Measurements from ENCODE around the gene MTA1. TPM values are rescaled to one million over a fixed set of nuclear protein-coding genes. Genes with fewer than 3 reads are reported as not detected.

MTA1 gene
- total RNA-seq, 3 donors from 2014 or later (not counting 1 experiment from before 2014, with no cell fraction given), result 104 to 125 (median 112) TPM

GRCh38 chr14:105482486-105483110 lies 63.0 kb downstream of the MTA1 start:
- Mint-ChIP-seq H3K27ac (peak overlapping the region; percentile 95 to 100), H3K4me1 (peaks cover 13 to 69% of the 10 kb centered on the region in 2 donors), H3K36me3 (no peaks in the 10 kb centered on the region), H3K27me3 (ENCODE audit: low read depth in 2 of 2) (peaks cover 0 to 3% of the 10 kb centered on the region in 2 donors), H3K9me3 (no peaks in the 10 kb centered on the region), H3K4me3 (peak overlapping the region; percentile 67)
- WGBS (ENCODE audit: insufficient coverage), result 91% methylated on average over 18 of the region's 18 CpGs
- Histone ChIP-seq H3K4me1 (ENCODE audit: control insufficient read depth, insufficient read depth, low read length) (peaks cover 83% of the 10 kb centered on the region), H3K4me3 (ENCODE audit: low read length) (no peak overlapping the region), H3K27ac (ENCODE audit: low read length) (peak overlapping the region; percentile 98), H3K27me3 (ENCODE audit: control insufficient read depth, insufficient read depth, low read length) (peaks cover 2% of the 10 kb centered on the region), H3K9me3 (ENCODE audit: control insufficient read depth, insufficient read depth, low read length) (no peaks in the 10 kb centered on the region), H3K36me3 (ENCODE audit: control insufficient read depth, insufficient read depth, low read length) (no peaks in the 10 kb centered on the region)
- no peak for DNase-seq
- intact Hi-C loops (cut with micrococcal nuclease), result loop anchor here (1.0 kb wide), 1 partner anchor 8 kb away; no protein-coding TSS in a partner anchor
- TF ChIP-seq, protein P1, sequence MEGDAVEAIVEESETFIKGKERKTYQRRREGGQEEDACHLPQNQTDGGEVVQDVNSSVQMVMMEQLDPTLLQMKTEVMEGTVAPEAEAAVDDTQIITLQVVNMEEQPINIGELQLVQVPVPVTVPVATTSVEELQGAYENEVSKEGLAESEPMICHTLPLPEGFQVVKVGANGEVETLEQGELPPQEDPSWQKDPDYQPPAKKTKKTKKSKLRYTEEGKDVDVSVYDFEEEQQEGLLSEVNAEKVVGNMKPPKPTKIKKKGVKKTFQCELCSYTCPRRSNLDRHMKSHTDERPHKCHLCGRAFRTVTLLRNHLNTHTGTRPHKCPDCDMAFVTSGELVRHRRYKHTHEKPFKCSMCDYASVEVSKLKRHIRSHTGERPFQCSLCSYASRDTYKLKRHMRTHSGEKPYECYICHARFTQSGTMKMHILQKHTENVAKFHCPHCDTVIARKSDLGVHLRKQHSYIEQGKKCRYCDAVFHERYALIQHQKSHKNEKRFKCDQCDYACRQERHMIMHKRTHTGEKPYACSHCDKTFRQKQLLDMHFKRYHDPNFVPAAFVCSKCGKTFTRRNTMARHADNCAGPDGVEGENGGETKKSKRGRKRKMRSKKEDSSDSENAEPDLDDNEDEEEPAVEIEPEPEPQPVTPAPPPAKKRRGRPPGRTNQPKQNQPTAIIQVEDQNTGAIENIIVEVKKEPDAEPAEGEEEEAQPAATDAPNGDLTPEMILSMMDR (IDR thresholded peaks at IDR 0.05), result no peak
- ATAC-seq, result no peak

DNA sequence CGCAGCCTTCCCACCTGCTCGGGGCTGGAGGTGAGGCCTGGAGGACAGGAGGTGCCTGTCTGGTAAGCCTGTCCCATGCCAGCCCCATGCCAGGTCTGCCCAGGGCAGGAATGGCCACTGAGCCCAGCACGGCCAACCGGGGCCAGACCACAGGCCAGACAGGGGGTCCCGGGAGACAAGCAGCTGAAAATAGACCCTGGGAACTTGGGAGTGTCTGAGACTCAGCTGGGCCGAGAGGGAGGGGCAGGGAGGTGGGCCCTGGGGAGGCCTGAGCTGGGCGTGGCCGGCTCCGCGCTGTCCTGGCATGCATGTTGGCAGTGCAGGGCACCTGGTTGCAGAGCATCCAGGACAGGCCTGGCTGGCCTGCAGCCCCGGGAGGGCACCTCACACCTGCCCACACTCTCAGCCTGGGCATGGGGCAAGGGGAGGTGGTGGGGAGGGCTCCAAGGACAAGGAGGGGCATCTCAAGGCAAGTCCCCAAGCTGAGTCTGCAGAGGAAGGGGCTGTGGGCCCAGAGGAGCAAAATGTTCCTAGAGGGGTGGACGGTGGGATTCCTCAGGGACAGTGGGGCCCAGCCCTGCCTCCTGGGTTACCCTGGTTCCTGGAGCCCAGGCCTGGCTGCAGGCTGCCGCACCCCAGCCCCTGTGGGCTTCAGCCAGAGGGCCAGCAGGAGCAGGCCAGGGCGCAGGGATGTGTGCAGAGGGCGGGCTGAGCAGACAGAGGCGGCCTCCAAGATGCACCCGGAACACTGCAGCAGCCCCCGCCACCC lies 63.9 kb downstream of the MTA1 start:
- no peak for ATAC-seq
- WGBS (ENCODE audit: insufficient coverage), result 91% methylated on average over 18 of the region's 18 CpGs
- intact Hi-C loops (cut with micrococcal nuclease), result no loop called here
- Mint-ChIP-seq H3K36me3 (no peaks in the 10 kb centered on the region), H3K9me3 (no peaks in the 10 kb centered on the region), H3K4me1 (peaks cover 18 to 76% of the 10 kb centered on the region in 2 donors), H3K27me3 (ENCODE audit: low read depth in 2 of 2) (peaks cover 0 to 3% of the 10 kb centered on the region in 2 donors), H3K27ac (peak overlapping the region; percentile 95 to 100), H3K4me3 (no peak overlapping the region)
- no peak overlapping the region for H3K4me3 ChIP-seq (ENCODE audit: low read length)
- H3K9me3 ChIP-seq (ENCODE audit: control insufficient read depth, insufficient read depth, low read length), result no peaks in the 10 kb centered on the region
- peak in 1 of 2 donors; percentile 28 for DNase-seq
- H3K36me3 ChIP-seq (ENCODE audit: control insufficient read depth, insufficient read depth, low read length), result peaks cover 2% of the 10 kb centered on the region
- TF ChIP-seq, protein P1 (IDR thresholded peaks at IDR 0.05), result no peak
- peaks cover 2% of the 10 kb centered on the region for H3K27me3 ChIP-seq (ENCODE audit: control insufficient read depth, insufficient read depth, low read length)
- peak overlapping the region; percentile 98 for H3K27ac ChIP-seq (ENCODE audit: low read length)
- H3K4me1 ChIP-seq (ENCODE audit: control insufficient read depth, insufficient read depth, low read length), result peaks cover 87% of the 10 kb centered on the region

DNA sequence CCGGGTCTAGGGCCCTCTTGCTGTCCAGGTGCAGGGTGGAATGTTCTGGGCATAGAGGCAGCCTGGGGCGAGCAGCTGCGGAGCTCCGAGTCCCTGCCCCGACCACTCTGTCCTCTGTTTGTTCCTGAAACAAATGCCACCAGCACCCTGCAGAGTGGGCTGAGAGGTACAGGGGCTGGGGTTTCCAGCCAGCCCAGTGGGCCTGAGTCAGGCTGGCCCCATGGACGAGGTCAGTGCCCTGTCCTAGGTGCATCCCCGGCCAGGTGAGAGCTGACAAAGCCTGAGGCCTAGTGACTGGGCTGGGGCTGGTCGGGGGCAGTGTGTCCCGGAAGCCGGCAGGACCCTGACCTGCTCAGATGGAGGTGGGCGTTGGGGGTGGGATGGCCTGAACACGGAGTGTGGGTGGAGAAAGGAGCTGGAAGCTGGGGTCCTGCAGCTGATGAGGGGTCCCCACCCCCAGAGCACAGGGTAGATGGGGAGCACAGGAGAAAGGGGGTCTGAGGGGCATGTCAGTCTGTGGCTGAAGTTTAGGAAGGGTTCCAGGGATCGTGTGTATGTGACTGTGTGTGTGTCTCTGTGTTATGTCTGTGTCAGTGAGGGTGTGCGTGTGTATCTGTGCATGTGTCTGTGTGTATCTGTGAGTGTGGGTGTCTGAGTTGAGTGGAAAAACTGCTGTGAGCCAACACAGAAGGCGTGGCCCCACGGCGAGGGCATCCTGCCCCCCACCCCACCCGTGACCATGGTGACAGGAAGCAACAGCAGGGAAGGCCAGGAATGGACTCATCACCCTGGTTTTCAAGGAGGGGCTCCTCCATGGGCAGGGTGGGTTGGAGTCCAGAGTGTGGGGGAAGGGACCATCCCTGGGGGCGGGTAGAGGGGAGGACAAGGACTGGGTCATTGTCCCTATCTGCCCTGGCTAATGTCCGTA lies 64.7 kb downstream of the MTA1 start:
- H3K4me1 Mint-ChIP-seq, result peaks cover 20 to 84% of the 10 kb centered on the region in 2 donors
- 77% methylated on average over 20 of the region's 20 CpGs for WGBS (ENCODE audit: insufficient coverage)
- no peak for ATAC-seq

More for the DNA sequence above, 64.7 kb downstream of the MTA1 start:
- Histone ChIP-seq H3K27me3 (ENCODE audit: control insufficient read depth, insufficient read depth, low read length) (peaks cover under 1% of the 10 kb centered on the region), H3K9me3 (ENCODE audit: control insufficient read depth, insufficient read depth, low read length) (no peaks in the 10 kb centered on the region), H3K27ac (ENCODE audit: low read length) (peak overlapping the region; percentile 98), H3K4me1 (ENCODE audit: control insufficient read depth, insufficient read depth, low read length) (peaks cover 94% of the 10 kb centered on the region), H3K4me3 (ENCODE audit: low read length) (no peak overlapping the region), H3K36me3 (ENCODE audit: control insufficient read depth, insufficient read depth, low read length) (peaks cover 6% of the 10 kb centered on the region)
- Mint-ChIP-seq H3K9me3 (no peaks in the 10 kb centered on the region), H3K4me3 (peak overlapping the region; percentile 19), H3K36me3 (no peaks in the 10 kb centered on the region), H3K27ac (peak overlapping the region; percentile 94 to 100), H3K27me3 (ENCODE audit: low read depth in 2 of 2) (peaks cover 0 to 3% of the 10 kb centered on the region in 2 donors)
- intact Hi-C loops (cut with micrococcal nuclease), result no loop called here
- DNase-seq, result peak in 1 of 2 donors; percentile 82
- TF ChIP-seq, protein P1 (IDR thresholded peaks at IDR 0.05), result no peak

All from natural killer cell (primary cell).